Uterus (tissue), 2 donors: ENCODE results near the gene PLCE1.

Experiments
- CTCF ChIP-seq, 4 experiments: fragments of 200-600 bp in 2 of 4; fragments of 450-650 bp in 2 of 4; sonication (generic) in 2 of 4; IDR thresholded peaks; one replicate each; pipeline ENCODE4 v1.5.1; 2016 to 2019; ENCODE audit warnings: antibody characterized with exemption in 4 of 4, mild to moderate bottlenecking in 2 of 4, moderate library complexity in 1 of 4
- POLR2A ChIP-seq, 2 donors: fragments of 450-650 bp; IDR thresholded peaks; one replicate each; pipeline ENCODE4 v1.6.1; 2016; ENCODE audit warnings: antibody characterized with exemption in 2 of 2, mild to moderate bottlenecking in 1 of 2, moderate library complexity in 1 of 2

GRCh38 chr10:94011296-94011695, 17.6 kb downstream of the PLCE1 start:
- TF ChIP-seq CTCF (IDR thresholded peaks at IDR 0.05) = no peak
- TF ChIP-seq POLR2A (IDR thresholded peaks at IDR 0.05) = no peak
